HepG2 (cell line): ENCODE results near the gene SPAG9. TPM values are rescaled to one million over a fixed set of nuclear protein-coding genes. Genes with fewer than 3 reads are reported as not detected.

ENCODE experiments used
- ARNT ChIP-seq: fragments of 450-650 bp; IDR thresholded peaks from 2 replicates; pipeline ENCODE4 v1.6.1; 2017
- ATF7 ChIP-seq, 2 experiments: fragments of 450-650 bp in 1 of 2; sonication (generic) in 1 of 2; formaldehyde crosslinking in 1 of 2; IDR thresholded peaks; 2 replicates each; pipeline versions ENCODE4 v1.4.0 to v1.6.1; 2016 to 2020; ENCODE audit warnings: antibody characterized with exemption in 1 of 2, mild to moderate bottlenecking in 1 of 2, missing genetic modification reagents in 1 of 2
- GTF3A ChIP-seq: sonication (generic); formaldehyde crosslinking; conservative IDR thresholded peaks from 2 replicates; pipeline ENCODE4 v1.4.0; 2020; ENCODE audit warnings: mild to moderate bottlenecking, missing genetic modification reagents
- HDAC1 ChIP-seq: sonication (generic); formaldehyde crosslinking; IDR thresholded peaks from 2 replicates; pipeline ENCODE4 v1.5.1; 2020; ENCODE audit warnings: mild to moderate bottlenecking, missing genetic modification reagents
- HNRNPH1 ChIP-seq: fragments of 200-400 bp; formaldehyde crosslinking; optimal IDR thresholded peaks from 2 replicates; pipeline ENCODE3; 2017; ENCODE audit warnings: mild to moderate bottlenecking, low read depth, low read length
- MLX ChIP-seq: IDR thresholded peaks from 2 replicates; pipeline ENCODE4 v1.6.1; 2016
- MTA3 ChIP-seq: sonication (generic); formaldehyde crosslinking; IDR thresholded peaks from 2 replicates; pipeline ENCODE4 v1.4.0; 2020; ENCODE audit warnings: missing genetic modification reagents
- MTERF4 ChIP-seq: sonication (generic); formaldehyde crosslinking; IDR thresholded peaks from 2 replicates; pipeline ENCODE4 v1.8.0; 2023; ENCODE audit warnings: mild to moderate bottlenecking, missing genetic modification reagents
- NCOA5 ChIP-seq: sonication (generic); formaldehyde crosslinking; IDR thresholded peaks from 2 replicates; pipeline ENCODE4 v1.4.0; 2020; ENCODE audit warnings: missing genetic modification reagents
- PRDM10 ChIP-seq: sonication (generic); formaldehyde crosslinking; IDR thresholded peaks from 2 replicates; pipeline ENCODE4 v1.4.0; 2020; ENCODE audit warnings: low read depth, missing genetic modification reagents
- RFX3 ChIP-seq: IDR thresholded peaks from 2 replicates; pipeline ENCODE4 v1.6.1; 2016; ENCODE audit warnings: missing biosample characterization, missing genetic modification reagents
- SMC3 ChIP-seq: IDR thresholded peaks from 2 replicates; pipeline ENCODE4 v1.6.1; 2011; ENCODE audit warnings: low read length, improper control_type of control experiment
- SPEN ChIP-seq: sonication (generic); formaldehyde crosslinking; IDR thresholded peaks from 2 replicates; pipeline ENCODE4 v1.5.1; 2020; ENCODE audit warnings: low read depth, mild to moderate bottlenecking, missing genetic modification reagents
- TGIF2 ChIP-seq: IDR thresholded peaks from 2 replicates; pipeline ENCODE4 v1.6.1; 2016; ENCODE audit warnings: control low read depth, missing compliant biosample characterization
- TP53 ChIP-seq: sonication (generic); formaldehyde crosslinking; conservative IDR thresholded peaks from 2 replicates; pipeline ENCODE4 v1.4.0; 2020; ENCODE audit warnings: missing genetic modification reagents
- YEATS2 ChIP-seq: sonication (generic); formaldehyde crosslinking; IDR thresholded peaks from 2 replicates; pipeline ENCODE4 v1.4.0; 2020; ENCODE audit warnings: missing genetic modification reagents, borderline replicate concordance
- ZFP91 ChIP-seq: sonication (generic); formaldehyde crosslinking; IDR thresholded peaks from 2 replicates; pipeline ENCODE4 v1.9.0; 2022; ENCODE audit warnings: missing genetic modification reagents, mild to moderate bottlenecking, borderline replicate concordance
- ZNF317 ChIP-seq: sonication (generic); formaldehyde crosslinking; IDR thresholded peaks from 2 replicates; pipeline ENCODE4 v1.5.0; 2020; ENCODE audit warnings: mild to moderate bottlenecking, missing genetic modification reagents
- ZNF577 ChIP-seq: sonication (generic); formaldehyde crosslinking; IDR thresholded peaks from 2 replicates; pipeline ENCODE4 v1.4.0; 2020; ENCODE audit warnings: mild to moderate bottlenecking, low read depth, missing genetic modification reagents, borderline replicate concordance
- ZNF777 ChIP-seq: sonication (generic); formaldehyde crosslinking; IDR thresholded peaks from 2 replicates; pipeline ENCODE4 v1.4.0; 2020; ENCODE audit warnings: missing genetic modification reagents
- ZSCAN22 ChIP-seq: sonication (generic); formaldehyde crosslinking; IDR thresholded peaks from 2 replicates; pipeline ENCODE4 v1.4.0; 2020; ENCODE audit warnings: mild to moderate bottlenecking, missing genetic modification reagents
- polyA plus RNA-seq, 8 experiments: library from polyadenylated mRNA; depleted of rRNA in 3 of 8; stranded (reverse) in 7 of 8; unstranded in 1 of 8; fragments of >200 nt; fragmentation: Illumina TruSeq in 4 of 8; extraction: Trizol in 4 of 8; gene quantifications; 2 replicates each; pipeline versions ENCODE4 v1.2.1 to v1.2.3, GENCODE V29; 2011 to 2016; ENCODE audit warnings: low read depth in 4 of 8, missing spikeins in 1 of 8, mixed read lengths in 1 of 8; ENCODE audit not compliant: insufficient read depth in 1 of 8
- total RNA-seq, 5 experiments: library from RNA; depleted of rRNA; stranded (reverse); fragments of >200 nt; fragmentation: Illumina TruSeq; extraction: Trizol; gene quantifications; 2 replicates each; pipeline ENCODE4 v1.2.3, GENCODE V29; 2016; ENCODE audit warnings: low read depth in 1 of 5

The SPAG9 gene
- total and polyA plus RNA-seq, 2 of the 13 experiments (the other 11 are each of a cell fraction or from before 2014, with no cell fraction given) = 43.2 to 78.6 TPM

- no peak for TF ChIP-seq MLX
- TF ChIP-seq YEATS2 (CRISPR knock-in tag) = 0 out of 2 replicates have a peak, but pooled peaks have one; percentile 16
- no peak for TF ChIP-seq HNRNPH1
- TF ChIP-seq TP53 (CRISPR knock-in tag) = 0 out of 2 replicates have a peak, but pooled peaks have one; percentile 13
- TF ChIP-seq ZSCAN22 (CRISPR knock-in tag) = no peak
- TF ChIP-seq MTERF4 (CRISPR knock-in tag) = peak; percentile 71; the same call in 1 of the 2 replicates
- TF ChIP-seq SMC3 = no peak
- no peak for TF ChIP-seq ARNT
- no peak for TF ChIP-seq ATF7 (IDR thresholded peaks at IDR 0.05)
- 0 out of 2 replicates have a peak, but pooled peaks have one; percentile 7 for TF ChIP-seq ATF7 (CRISPR knock-in tag; IDR thresholded peaks at IDR 0.05)
- peak; percentile 66; the same call in 1 of the 2 replicates for TF ChIP-seq ZFP91
- no peak for TF ChIP-seq TGIF2
- TF ChIP-seq ZNF317 (CRISPR knock-in tag) = 0 out of 2 replicates have a peak, but pooled peaks have one; percentile 63
- TF ChIP-seq ZNF777 (CRISPR knock-in tag) = no peak
- TF ChIP-seq ZNF577 = peak; percentile 47; the same call in 1 of the 2 replicates
- TF ChIP-seq MTA3 = no peak
- no peak for TF ChIP-seq RFX3 (CRISPR knock-in tag)
- TF ChIP-seq PRDM10 (CRISPR knock-in tag) = no peak
- peak; percentile 76; the same call in 1 of the 2 replicates for TF ChIP-seq GTF3A (CRISPR knock-in tag)
- no peak for TF ChIP-seq SPEN (CRISPR knock-in tag)
- peak; percentile 52 for TF ChIP-seq HDAC1 (CRISPR knock-in tag)
- TF ChIP-seq NCOA5 = no peak
Measured at GRCh38 chr17:51166987-51167931, 46.6 kb upstream of the SPAG9 start (continued).
